Neural progenitor cell (in vitro differentiated cells): ENCODE measurements around the gene ATOH8.

ENCODE experiments used
- CTCF ChIP-seq: fragments of 200-600 bp; sonication (generic); IDR thresholded peaks from 2 replicates; pipeline ENCODE4 v1.5.1; 2017; ENCODE audit warnings: antibody characterized with exemption, mild to moderate bottlenecking
- EZH2 ChIP-seq: fragments of 200-600 bp; sonication (generic); IDR thresholded peaks from 2 replicates; pipeline ENCODE4 v1.6.1; 2017; ENCODE audit warnings: antibody characterized with exemption, mild to moderate bottlenecking, moderate library complexity
- EZH2phosphoT487 ChIP-seq: fragments of 200-600 bp; sonication (generic); IDR thresholded peaks from 2 replicates; pipeline ENCODE4 v1.6.1; 2017; ENCODE audit warnings: antibody characterized with exemption

GRCh38 chr2:85718009-85718391, 35.8 kb upstream of the ATOH8 start:
- no peak for TF ChIP-seq CTCF
- TF ChIP-seq EZH2phosphoT487: no peak
- TF ChIP-seq EZH2: no peak
